Measurements from ENCODE around the gene H1-8.

Gene H1-8

DNA sequence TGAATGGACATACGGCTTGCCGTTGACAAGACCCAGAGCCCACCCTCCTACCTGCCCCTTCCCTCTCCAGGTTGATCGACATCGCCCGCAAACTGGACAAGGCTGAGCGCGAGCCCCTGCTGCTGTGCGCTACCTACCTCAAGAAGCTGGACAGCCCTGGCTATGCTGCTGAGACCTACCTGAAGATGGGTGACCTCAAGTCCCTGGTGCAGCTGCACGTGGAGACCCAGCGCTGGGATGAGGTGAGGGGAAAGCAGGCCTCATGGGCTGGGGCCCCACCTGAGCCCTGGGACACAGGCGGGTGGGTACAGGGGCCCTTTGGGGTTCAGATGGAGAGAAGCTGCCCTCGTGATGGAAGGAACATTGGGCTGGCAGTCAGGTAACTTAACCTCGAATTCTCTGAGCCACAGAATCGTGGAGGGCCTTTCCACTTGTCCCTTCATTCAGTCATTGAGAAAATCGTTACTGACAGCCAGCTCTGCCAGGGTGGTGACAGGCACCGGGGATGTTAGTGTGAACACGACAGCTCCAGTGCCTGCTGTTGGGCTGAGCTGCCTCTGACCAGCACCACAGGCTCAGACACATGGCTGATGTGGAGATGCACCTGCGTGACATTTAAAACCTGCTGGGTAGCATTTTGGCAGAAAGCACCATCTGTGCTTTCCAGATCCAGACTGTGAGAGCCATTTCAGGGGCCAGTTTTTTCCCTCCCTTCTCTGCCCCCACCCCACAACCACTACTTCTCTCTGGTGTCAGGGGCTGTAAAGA, 40.1 kb upstream of the H1-8 start:
- no peak for DNase-seq (ENCODE audit: extremely low read depth, low read depth)
- H3K4me3 ChIP-seq (replicated peaks; ENCODE audit: low read depth, low read length), result no peak overlapping the region
- TF ChIP-seq, protein P1, sequence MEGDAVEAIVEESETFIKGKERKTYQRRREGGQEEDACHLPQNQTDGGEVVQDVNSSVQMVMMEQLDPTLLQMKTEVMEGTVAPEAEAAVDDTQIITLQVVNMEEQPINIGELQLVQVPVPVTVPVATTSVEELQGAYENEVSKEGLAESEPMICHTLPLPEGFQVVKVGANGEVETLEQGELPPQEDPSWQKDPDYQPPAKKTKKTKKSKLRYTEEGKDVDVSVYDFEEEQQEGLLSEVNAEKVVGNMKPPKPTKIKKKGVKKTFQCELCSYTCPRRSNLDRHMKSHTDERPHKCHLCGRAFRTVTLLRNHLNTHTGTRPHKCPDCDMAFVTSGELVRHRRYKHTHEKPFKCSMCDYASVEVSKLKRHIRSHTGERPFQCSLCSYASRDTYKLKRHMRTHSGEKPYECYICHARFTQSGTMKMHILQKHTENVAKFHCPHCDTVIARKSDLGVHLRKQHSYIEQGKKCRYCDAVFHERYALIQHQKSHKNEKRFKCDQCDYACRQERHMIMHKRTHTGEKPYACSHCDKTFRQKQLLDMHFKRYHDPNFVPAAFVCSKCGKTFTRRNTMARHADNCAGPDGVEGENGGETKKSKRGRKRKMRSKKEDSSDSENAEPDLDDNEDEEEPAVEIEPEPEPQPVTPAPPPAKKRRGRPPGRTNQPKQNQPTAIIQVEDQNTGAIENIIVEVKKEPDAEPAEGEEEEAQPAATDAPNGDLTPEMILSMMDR (IDR thresholded peaks at IDR 0.05; ENCODE audit: low read depth, low read length, missing control alignments), result no peak

DNA sequence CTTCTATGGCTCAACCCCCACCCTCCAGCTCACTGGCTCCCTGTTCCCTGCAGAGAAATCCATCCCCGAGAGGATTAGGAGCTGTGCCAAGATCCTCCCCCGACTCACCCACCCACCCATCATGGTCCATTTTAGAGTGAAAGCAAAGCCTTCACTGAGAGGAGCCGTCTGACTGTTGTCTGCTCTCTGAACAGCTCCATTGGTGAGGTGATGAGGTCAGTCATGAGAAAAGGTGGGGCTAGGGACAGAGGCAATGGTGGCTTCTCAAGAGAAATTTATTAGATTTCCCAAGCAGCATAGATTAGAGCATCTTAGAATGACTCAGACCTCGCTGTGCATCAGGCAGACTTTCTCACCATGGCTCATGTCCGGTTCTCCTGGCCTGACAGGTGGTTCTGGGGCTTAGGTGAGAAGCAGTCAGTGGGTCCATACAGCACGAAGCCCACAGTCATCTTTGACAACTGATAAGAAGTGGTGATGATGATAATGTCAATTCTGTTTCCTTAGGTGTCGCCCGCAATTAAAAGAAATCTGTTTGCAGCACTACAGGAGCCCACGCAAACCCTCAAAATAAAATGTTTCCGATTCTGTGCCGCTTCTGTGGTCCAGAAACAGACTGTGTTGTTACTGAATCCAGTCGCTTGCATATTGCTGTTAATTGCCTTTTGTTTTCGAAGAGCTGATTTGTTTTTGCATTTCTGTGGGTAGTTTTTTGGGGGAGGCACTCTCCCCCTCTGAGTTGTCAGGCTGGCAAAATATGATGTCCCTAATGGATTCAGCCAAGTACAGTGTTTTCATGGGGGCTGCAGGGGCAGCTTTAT, 39.3 kb upstream of the H1-8 start:
- no peak for DNase-seq (ENCODE audit: extremely low read depth, low read depth)
- TF ChIP-seq, protein P1 (IDR thresholded peaks at IDR 0.05; ENCODE audit: low read depth, low read length, missing control alignments), result no peak
- no peak overlapping the region for H3K4me3 ChIP-seq (replicated peaks; ENCODE audit: low read depth, low read length)

DNA sequence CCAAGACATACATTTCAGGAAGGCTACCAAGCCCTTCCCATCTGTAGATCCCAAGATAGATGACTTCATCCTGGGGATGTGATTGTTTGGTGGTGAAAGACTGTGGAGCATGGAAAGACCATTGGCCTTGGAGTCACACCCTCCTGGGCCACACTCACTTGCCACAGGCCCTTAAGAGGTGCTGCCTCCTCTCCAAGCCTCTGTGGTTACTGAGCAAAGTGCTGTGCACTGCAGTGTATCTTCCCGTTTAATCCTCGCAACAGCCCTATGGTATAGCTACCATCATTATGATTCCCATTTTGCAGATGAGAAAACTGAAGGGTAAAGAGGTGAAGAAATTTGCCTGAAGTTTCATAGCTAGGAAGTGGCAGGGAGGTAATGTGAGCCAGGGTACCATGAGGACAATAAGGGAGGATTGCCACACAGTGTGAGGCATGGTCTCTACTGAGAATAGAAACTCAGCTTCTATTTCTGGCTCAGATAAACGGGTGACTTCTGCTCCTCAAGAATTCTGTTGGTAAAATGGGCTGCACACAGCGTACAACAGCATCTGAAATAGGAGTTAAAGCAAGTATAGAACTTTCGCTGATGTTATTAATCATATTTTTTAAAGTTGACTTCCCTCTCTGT, 38.4 kb upstream of the H1-8 start:
- TF ChIP-seq, protein P1 (IDR thresholded peaks at IDR 0.05; ENCODE audit: low read depth, low read length, missing control alignments), result no peak
- no peak for DNase-seq (ENCODE audit: extremely low read depth, low read depth)

GRCh38 chr3:129505341-129505740, 37.6 kb upstream of the H1-8 start:
- TF ChIP-seq, protein P1 (IDR thresholded peaks at IDR 0.05; ENCODE audit: low read depth, low read length, missing control alignments), result no peak
- DNase-seq (ENCODE audit: extremely low read depth, low read depth), result no peak
- no peak overlapping the region for H3K4me3 ChIP-seq (replicated peaks; ENCODE audit: low read depth, low read length)

More for the DNA sequence above, 38.4 kb upstream of the H1-8 start:
- no peak overlapping the region for H3K4me3 ChIP-seq (replicated peaks; ENCODE audit: low read depth, low read length)

DNA sequence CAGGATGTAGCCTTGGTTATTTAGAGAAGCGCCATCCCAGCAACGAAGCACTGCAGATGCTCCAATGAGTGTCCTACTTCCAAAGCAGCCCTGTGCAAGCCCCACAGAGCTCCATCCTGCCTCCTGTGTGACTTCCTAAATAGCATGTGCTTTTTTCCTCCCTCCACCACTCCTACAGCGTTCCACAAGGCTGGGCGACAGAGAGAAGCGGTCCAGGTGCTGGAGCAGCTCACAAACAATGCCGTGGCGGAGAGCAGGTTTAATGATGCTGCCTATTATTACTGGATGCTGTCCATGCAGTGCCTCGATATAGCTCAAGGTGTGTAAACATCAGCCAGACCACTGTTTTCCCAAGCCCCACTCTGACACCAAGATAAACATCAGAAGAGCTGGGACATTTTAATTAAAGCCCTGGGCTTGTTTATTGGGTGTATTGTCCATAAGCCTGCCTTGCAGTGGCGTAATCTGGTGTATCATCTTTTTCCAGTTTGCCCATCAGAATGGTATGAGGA, 36.7 kb upstream of the H1-8 start:
- no peak overlapping the region for H3K4me3 ChIP-seq (replicated peaks; ENCODE audit: low read depth, low read length)
- TF ChIP-seq, protein P1 (IDR thresholded peaks at IDR 0.05; ENCODE audit: low read depth, low read length, missing control alignments), result no peak
- no peak for DNase-seq (ENCODE audit: extremely low read depth, low read depth)

GRCh38 chr3:129507181-129507831, 35.7 kb upstream of the H1-8 start:
- no peak for DNase-seq (ENCODE audit: extremely low read depth, low read depth)
- no peak overlapping the region for H3K4me3 ChIP-seq (replicated peaks; ENCODE audit: low read depth, low read length)
- TF ChIP-seq, protein P1 (IDR thresholded peaks at IDR 0.05; ENCODE audit: low read depth, low read length, missing control alignments), result no peak

Measured in HFF-Myc (cell line).